ENCODE results near the gene SLC6A13.

SLC6A13 gene

GRCh38 chr12:227286-227915 lies 35.2 kb downstream of the SLC6A13 start:
- ChIA-PET CTCF (interaction anchor here (0.9 kb wide), 1 partner anchor 27 kb away, joined by 3 read pairs; no protein-coding TSS in a partner anchor), POLR2A (ENCODE audit: low non-redundant PET) (no interaction called here)
- H3K27ac ChIP-seq: no peak overlapping the region
- DNase-seq (ENCODE audit: low spot score): no peak
- no peak for TF ChIP-seq CTCF (conservative IDR thresholded peaks at IDR 0.05; ENCODE audit: low read depth)

- TF ChIP-seq CTCF (conservative IDR thresholded peaks at IDR 0.05; ENCODE audit: low read depth): no peak
- H3K27ac ChIP-seq: no peak overlapping the region
- CTCF ChIA-PET: interaction anchor here (0.9 kb wide), 1 partner anchor 26 kb away, joined by 3 read pairs; no protein-coding TSS in a partner anchor
- POLR2A ChIA-PET (ENCODE audit: low non-redundant PET): no interaction called here
- DNase-seq (ENCODE audit: low spot score): no peak
Observed at GRCh38 chr12:226401-226800, 36.2 kb downstream of the SLC6A13 start.

- H3K27ac ChIP-seq: no peak overlapping the region
- no peak for DNase-seq (ENCODE audit: low spot score)
- ChIA-PET CTCF (no interaction called here), POLR2A (ENCODE audit: low non-redundant PET) (no interaction called here)
- TF ChIP-seq CTCF (conservative IDR thresholded peaks at IDR 0.05; ENCODE audit: low read depth): no peak
Observed at GRCh38 chr12:225012-225411, 37.6 kb downstream of the SLC6A13 start.

GRCh38 chr12:224330-224729 lies 38.3 kb downstream of the SLC6A13 start:
- no peak overlapping the region for H3K27ac ChIP-seq
- TF ChIP-seq CTCF (conservative IDR thresholded peaks at IDR 0.05; ENCODE audit: low read depth): no peak
- ChIA-PET POLR2A (ENCODE audit: low non-redundant PET) (no interaction called here), CTCF (no interaction called here)
- DNase-seq (ENCODE audit: low spot score): no peak

- no peak for TF ChIP-seq CTCF (conservative IDR thresholded peaks at IDR 0.05; ENCODE audit: low read depth)
- no peak overlapping the region for H3K27ac ChIP-seq
- ChIA-PET POLR2A (ENCODE audit: low non-redundant PET) (interaction anchor here (0.6 kb wide), 1 partner anchor 130 kb away, joined by 3 read pairs; no protein-coding TSS in a partner anchor), CTCF (no interaction called here)
- no peak for DNase-seq (ENCODE audit: low spot score)
Observed at GRCh38 chr12:223841-224240, 38.8 kb downstream of the SLC6A13 start.

- no peak for TF ChIP-seq CTCF (conservative IDR thresholded peaks at IDR 0.05; ENCODE audit: low read depth)
- CTCF ChIA-PET: no interaction called here
Observed at GRCh38 chr12:221736-222135, 40.9 kb downstream of the SLC6A13 start.

More at GRCh38 chr12:221736-222135, 40.9 kb downstream of the SLC6A13 start:
- DNase-seq (ENCODE audit: low spot score): no peak
- POLR2A ChIA-PET (ENCODE audit: low non-redundant PET): no interaction called here
- no peak overlapping the region for H3K27ac ChIP-seq
